Testis (tissue), 3 donors: ENCODE measurements around the gene MAP1S. TPM values are rescaled to one million over a fixed set of nuclear protein-coding genes. Genes with fewer than 3 reads are reported as not detected.

ENCODE experiments used
- DNase-seq: peaks from one replicate; pipeline ENCODE4 v3.0.0-alpha.2; 2019
- H3K27ac ChIP-seq, 2 donors: fragments of 200-600 bp; sonication (generic); one replicate each; pipeline ENCODE4 v1.5.1; 2019
- H3K27me3 ChIP-seq: fragments of 200-600 bp; sonication (generic); one replicate; pipeline ENCODE4 v1.5.1; 2019
- H3K36me3 ChIP-seq: fragments of 200-600 bp; sonication (generic); one replicate; pipeline ENCODE4 v1.5.1; 2017; ENCODE audit warnings: low read depth; ENCODE audit errors: missing control alignments
- H3K4me1 ChIP-seq: fragments of 200-600 bp; sonication (generic); one replicate; pipeline ENCODE4 v1.5.1; 2019
- H3K4me3 ChIP-seq, 2 donors: fragments of 200-600 bp; sonication (generic); one replicate each; pipeline ENCODE4 v1.5.1; 2017 to 2019
- H3K9me3 ChIP-seq: fragments of 200-600 bp; sonication (generic); one replicate; pipeline ENCODE4 v1.5.1; 2017
- POLR2A ChIP-seq: fragments of 450-650 bp; IDR thresholded peaks from one replicate; pipeline ENCODE4 v1.6.1; 2017; ENCODE audit warnings: antibody characterized with exemption, mild to moderate bottlenecking, moderate library complexity
- WGBS, 2 donors: methylation state at CpG; one replicate each; pipeline ENCODE4 v1.1.5; 2018; 5-methylcytosine and 5-hydroxymethylcytosine counted together
- intact Hi-C: fragments of 100-400 bp; cut with DNase I; formaldehyde crosslinking; loops from one replicate; pipeline ENCODE4 v1.15.1; 2023; ENCODE audit warnings: low total_unique reads
- polyA plus RNA-seq: library from polyadenylated mRNA; stranded (reverse); fragments of 350-450 nt; fragmentation: Illumina TruSeq; extraction: RNeasy Lipid Tissue Mini Kit (QIAGEN cat#74804); gene quantifications from one replicate; pipeline ENCODE4 v1.2.3, GENCODE V29; 2014; ENCODE audit warnings: low read depth, low replicate concordance; ENCODE audit not compliant: insufficient read depth
- total RNA-seq, 2 donors: library from RNA; depleted of rRNA; stranded (reverse); fragments of >200 nt; gene quantifications; one replicate each; pipeline ENCODE4 v1.2.3, GENCODE V29; 2016
- TF ChIP-seq, protein P1 (sequence below), 3 experiments: fragments of 450-650 bp in 2 of 3; fragments of 200-600 bp in 1 of 3; sonication (generic) in 1 of 3; IDR thresholded peaks; one replicate each; pipeline ENCODE4 v1.5.1; 2016 to 2019; ENCODE audit warnings: antibody characterized with exemption in 3 of 3, mild to moderate bottlenecking in 2 of 3, moderate library complexity in 1 of 3

The MAP1S gene
- total and polyA plus RNA-seq, 3 donors from 2014 or later = 95.5 to 123 (median 106) TPM

DNA sequence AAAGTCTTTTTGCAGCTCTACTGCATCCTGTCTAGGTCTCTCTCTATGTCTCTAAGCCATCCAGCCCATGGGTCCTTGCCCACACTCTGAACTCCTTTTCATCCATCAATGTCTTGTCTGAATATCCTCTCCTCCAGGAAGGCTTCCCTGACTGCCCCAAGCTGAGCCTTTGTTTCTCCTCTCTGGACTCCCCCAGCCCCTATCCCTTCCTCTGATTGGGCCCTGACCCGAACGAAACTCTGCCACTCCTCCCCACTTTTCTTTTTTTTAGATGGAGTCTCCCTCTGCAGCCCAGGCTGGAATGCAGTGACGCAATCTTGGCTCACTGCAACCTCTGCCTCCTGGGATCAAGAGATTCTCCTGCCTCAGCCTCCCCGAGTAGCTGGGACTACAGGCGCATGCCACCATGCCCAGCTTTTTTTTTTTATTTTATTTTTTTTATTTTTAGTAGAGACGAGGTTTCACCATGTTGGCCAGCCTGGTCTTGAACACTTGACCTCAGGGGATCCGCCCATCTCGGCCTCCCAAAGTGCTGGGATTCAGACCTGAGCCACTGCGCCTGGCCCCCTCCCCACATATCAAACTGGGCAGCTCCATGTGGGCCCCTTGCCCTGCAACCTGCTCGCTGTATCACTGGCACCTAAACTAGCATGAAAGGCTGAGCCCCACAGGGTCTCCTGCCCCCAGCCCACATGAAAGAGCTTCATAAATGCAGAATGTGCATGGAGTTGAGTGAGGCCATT, 30.3 kb upstream of the MAP1S start:
- WGBS, 2 donors = 65 to 67% methylated on average over 10 of the region's 10 CpGs
- no peak for DNase-seq
- H3K4me1 ChIP-seq = peaks cover 16% of the 10 kb centered on the region
- no peak overlapping the region for H3K27ac ChIP-seq
- no peaks in the 10 kb centered on the region for H3K36me3 ChIP-seq
- intact Hi-C loops = no loop called here
- no peaks in the 10 kb centered on the region for H3K9me3 ChIP-seq
- H3K4me3 ChIP-seq = no peak overlapping the region
- TF ChIP-seq, protein P1, sequence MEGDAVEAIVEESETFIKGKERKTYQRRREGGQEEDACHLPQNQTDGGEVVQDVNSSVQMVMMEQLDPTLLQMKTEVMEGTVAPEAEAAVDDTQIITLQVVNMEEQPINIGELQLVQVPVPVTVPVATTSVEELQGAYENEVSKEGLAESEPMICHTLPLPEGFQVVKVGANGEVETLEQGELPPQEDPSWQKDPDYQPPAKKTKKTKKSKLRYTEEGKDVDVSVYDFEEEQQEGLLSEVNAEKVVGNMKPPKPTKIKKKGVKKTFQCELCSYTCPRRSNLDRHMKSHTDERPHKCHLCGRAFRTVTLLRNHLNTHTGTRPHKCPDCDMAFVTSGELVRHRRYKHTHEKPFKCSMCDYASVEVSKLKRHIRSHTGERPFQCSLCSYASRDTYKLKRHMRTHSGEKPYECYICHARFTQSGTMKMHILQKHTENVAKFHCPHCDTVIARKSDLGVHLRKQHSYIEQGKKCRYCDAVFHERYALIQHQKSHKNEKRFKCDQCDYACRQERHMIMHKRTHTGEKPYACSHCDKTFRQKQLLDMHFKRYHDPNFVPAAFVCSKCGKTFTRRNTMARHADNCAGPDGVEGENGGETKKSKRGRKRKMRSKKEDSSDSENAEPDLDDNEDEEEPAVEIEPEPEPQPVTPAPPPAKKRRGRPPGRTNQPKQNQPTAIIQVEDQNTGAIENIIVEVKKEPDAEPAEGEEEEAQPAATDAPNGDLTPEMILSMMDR (IDR thresholded peaks at IDR 0.05) = no peak
- TF ChIP-seq POLR2A = no peak
- no peaks in the 10 kb centered on the region for H3K27me3 ChIP-seq

DNA sequence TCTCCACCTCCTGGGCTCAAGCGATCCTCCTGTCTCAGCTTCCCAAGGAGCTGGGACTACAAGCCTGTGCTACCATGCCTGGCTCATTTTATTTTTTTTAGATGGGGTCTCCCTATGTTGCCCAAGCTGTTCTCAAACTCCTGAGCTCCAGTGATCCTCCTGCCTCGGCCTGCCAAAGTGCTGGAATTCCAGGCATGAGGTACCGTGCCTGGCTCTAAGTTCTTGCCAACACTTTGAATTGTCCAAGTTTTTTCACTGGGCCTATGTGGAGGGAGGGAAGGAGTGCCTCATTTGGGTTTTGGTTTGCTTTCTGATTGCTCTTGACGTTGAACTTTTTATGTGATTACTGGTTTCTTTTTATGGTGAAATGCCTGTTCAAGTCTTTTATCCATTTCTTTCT, 26.7 kb upstream of the MAP1S start:
- Histone ChIP-seq H3K4me3 (no peak overlapping the region), H3K36me3 (no peaks in the 10 kb centered on the region), H3K27ac (no peak overlapping the region), H3K27me3 (no peaks in the 10 kb centered on the region), H3K9me3 (no peaks in the 10 kb centered on the region), H3K4me1 (peaks cover 7% of the 10 kb centered on the region)
- no peak for DNase-seq
- 73 to 81% methylated on average over 4 of the region's 4 CpGs for WGBS, 2 donors
- intact Hi-C loops = no loop called here
- TF ChIP-seq POLR2A = no peak
- TF ChIP-seq, protein P1 (IDR thresholded peaks at IDR 0.05) = no peak

DNA sequence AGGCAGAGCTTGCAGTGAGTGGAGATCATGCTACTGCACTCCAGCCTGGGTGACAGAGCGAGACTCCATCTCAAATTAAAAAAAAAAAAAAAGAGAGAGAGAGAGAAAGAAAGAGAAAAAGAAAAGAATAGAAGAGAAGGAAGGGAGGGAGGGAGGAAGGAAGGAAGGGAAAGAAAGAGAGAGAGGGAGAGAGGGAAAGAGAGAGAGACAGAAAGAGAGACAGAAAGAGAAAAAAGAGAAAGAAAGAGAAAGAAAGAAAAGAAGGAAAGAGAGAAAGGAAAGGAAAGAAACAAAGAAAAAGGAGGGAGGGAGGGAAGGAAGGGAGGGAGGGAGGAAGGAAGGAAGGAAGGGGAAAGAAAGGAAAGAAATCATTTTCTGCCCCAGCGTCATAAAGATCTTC, 24.1 kb upstream of the MAP1S start:
- no peaks in the 10 kb centered on the region for H3K27me3 ChIP-seq
- TF ChIP-seq, protein P1 (IDR thresholded peaks at IDR 0.05) = no peak
- no peak for TF ChIP-seq POLR2A
- no peak overlapping the region for H3K27ac ChIP-seq
- no peaks in the 10 kb centered on the region for H3K4me1 ChIP-seq
- WGBS, 2 donors = 71 to 80% methylated on average over 2 of the region's 2 CpGs
- no peak for DNase-seq
- intact Hi-C loops = no loop called here
- no peaks in the 10 kb centered on the region for H3K36me3 ChIP-seq
- H3K4me3 ChIP-seq = no peak overlapping the region
- no peaks in the 10 kb centered on the region for H3K9me3 ChIP-seq

DNA sequence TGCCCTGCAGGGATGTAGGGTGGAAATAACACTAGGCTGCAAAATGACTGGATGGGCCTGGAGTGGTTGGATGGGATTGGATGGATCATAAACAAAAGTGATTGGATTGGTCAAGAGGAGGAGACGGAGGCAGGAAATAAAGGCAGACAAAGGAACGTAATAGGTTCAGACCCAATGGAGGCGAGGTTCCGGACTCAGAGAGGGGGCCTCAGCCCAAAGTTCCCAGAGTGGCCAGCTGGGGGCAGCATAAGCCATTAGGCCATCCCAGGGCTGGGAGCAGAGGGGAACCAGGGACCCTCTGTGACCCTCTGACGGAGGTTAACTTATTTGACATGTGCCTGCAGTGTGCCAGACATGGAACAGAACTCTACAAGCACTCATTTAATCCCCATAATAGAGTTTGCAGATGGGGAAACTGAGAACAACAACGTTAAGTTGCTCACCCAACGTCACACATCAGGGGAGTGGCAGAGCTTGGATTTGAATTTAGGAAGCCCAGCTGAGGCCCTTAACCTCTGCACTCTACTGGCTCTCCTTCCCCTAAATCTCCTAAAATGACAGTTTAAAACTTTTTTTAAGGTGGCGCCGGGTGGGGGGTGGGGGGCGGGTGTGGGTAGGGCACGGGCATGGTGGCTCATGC, 15.3 kb upstream of the MAP1S start:
- no peak for TF ChIP-seq POLR2A
- TF ChIP-seq, protein P1 (IDR thresholded peaks at IDR 0.05) = peak; percentile 61 to 78 (median 70)

More for the DNA sequence above, 15.3 kb upstream of the MAP1S start:
- H3K9me3 ChIP-seq = no peaks in the 10 kb centered on the region
- peak; percentile 71 for DNase-seq
- no peaks in the 10 kb centered on the region for H3K4me1 ChIP-seq
- H3K27ac ChIP-seq = no peak overlapping the region
- intact Hi-C loops = no loop called here
- 60 to 62% methylated on average over 11 of the region's 11 CpGs for WGBS, 2 donors
- no peaks in the 10 kb centered on the region for H3K27me3 ChIP-seq
- H3K36me3 ChIP-seq = no peaks in the 10 kb centered on the region
- no peak overlapping the region for H3K4me3 ChIP-seq
